NCI-H2081 (cell line): ENCODE measurements around the gene MAD1L1.
"Not testable (repeated sequence)": the region's sequence is repeated elsewhere in the genome, so short reads cannot be mapped to it uniquely, and the experiment has no call there.

Experiments used
- DNase-seq, 2 experiments: peaks; one replicate each; lab custom pipeline; 2025; lab: John Stamatoyannopoulos, UW

The MAD1L1 gene

DNA sequence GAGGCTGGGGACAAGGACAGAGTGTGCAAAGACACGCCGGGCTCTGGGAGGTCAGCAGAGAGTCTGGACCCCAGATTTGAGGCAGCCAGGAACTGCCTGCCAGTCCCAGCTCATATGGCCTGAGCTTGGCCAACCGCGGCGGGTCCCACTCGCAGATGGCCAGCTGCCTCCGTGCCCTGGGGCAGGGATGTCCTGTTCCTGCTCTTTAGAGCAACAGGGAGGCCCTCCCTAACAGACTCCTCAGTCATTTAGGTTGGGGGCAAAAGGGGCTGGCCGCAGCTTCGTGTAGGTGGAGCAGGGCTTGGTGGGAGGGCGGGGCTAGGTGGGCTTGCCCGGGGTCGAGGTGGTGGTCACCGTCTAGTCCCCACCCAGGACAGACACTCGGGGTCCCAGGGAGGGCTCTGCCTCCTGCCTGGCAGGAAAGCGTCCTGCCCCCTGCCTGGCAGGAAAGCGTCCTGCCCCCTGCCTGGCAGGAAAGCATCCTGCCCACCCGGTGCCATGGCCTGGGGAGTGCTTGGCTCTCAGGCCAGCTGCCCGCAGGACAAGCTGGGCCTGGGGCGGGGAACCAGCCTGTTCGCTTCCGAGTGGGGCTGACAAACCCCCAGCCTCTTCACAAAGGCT, 393.7 kb downstream of the MAD1L1 start:
- DNase-seq = not testable (repeated sequence)

GRCh38 chr7:1838544-1838872, 394.2 kb downstream of the MAD1L1 start:
- not testable (repeated sequence) for DNase-seq

- not testable (repeated sequence) for DNase-seq
Measured at GRCh38 chr7:1837696-1838543, 394.8 kb downstream of the MAD1L1 start.

DNA sequence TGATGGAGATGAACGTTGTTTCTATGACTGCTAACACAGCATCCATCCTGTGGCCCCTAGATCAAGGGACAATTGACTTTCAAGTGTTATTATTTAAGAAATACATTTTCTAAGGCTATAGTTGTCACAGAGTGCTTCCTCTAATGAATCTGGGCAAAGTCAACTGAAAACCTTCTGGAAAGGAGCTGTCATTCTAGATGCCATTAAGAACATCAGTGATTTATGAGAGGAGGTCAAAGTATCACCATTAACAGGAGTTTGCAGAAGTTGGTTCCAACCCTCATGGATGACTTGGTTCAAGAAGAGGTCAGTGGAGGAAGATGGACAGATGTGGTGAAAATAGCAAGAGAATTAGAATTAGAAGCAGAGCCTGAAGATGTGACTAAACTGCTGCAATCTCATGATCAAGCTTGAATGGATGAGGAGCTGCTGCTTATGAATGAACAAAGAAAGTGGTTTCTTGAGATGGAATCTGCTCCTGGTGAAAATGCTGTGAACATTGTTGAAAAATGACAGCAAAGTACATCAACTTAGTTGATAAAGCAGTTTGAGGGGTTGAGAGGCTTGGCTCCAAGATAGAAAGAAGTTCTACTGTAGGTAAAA, 400.7 kb downstream of the MAD1L1 start:
- not testable (repeated sequence) for DNase-seq

DNA sequence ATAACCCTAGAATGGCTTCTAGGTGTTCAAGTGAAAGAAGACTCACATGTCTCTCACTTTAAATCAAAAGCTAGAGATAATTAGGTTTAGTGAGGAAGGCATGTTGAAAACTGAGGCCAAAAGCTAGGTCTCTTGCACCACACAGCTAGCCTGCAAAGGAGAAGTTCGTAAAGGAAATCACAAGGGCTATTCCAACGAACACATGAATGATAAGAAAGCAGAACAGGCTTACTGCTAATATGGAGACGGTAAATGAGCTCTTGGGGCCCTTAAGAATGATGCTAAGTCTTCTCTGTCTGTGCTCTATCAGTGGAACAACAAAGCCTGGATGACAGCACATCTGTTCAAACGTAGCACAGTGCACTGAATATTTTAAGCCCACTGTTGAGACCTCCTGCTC, 401.3 kb downstream of the MAD1L1 start:
- not testable (repeated sequence) for DNase-seq

DNA sequence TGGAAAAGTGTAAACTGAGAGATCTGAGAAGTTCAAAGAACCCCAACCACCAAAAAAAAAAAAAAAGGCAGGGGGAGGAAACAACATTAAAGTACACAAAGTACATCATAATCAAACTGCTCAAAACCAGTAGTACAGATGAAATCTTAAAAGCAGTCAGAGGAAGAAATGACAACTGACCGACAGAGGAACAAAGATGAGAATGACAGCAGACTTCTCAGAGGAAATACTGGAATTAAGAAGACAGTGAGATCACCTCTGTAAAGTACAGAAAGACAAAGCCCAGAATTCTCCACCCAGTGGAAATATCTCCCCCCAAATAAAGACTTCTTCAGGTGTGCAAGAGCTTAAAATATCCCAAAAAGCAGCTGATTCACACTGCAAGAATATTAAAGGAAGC, 403.1 kb downstream of the MAD1L1 start:
- not testable (repeated sequence) for DNase-seq

DNA sequence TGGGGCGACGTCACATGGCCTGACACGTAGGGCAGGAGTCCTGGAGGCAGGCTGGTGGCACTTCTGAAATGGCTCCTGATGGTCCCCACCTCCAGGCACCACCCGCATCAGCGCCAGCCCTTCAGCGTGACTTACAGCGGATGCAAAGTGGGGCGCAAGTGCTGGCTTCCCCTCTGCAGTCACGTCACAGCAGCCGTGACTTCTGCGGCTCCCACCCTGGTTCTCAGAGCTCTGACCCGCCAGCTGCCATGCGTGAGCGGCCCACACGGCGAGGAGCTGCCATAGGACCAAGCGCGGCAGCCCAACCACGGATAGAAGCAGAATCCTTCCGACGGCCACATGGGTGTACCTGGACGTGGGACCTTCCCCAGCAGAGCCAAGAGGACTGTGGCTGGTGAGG, 403.6 kb downstream of the MAD1L1 start:
- no peak for DNase-seq

DNA sequence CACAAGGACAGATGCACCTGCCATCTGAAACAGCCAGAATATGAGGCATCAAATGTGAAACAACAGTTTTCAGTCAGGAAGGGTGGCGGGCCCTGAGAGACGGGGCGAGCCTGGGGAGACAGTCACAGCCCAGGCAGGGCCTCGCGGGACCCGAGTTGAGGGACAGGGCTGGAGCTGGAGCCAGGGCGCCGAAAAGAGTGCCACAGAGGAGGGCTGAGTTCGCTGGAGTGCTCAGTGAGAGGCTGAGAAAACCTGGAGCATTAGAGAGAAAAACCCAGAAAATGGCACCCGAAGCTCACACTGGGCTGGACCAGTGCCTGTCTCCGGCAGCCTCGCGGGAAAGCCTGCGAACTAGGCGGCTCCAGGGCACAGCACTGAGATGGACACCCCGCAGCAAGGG, 404.6 kb downstream of the MAD1L1 start:
- DNase-seq = not testable (repeated sequence)

DNA sequence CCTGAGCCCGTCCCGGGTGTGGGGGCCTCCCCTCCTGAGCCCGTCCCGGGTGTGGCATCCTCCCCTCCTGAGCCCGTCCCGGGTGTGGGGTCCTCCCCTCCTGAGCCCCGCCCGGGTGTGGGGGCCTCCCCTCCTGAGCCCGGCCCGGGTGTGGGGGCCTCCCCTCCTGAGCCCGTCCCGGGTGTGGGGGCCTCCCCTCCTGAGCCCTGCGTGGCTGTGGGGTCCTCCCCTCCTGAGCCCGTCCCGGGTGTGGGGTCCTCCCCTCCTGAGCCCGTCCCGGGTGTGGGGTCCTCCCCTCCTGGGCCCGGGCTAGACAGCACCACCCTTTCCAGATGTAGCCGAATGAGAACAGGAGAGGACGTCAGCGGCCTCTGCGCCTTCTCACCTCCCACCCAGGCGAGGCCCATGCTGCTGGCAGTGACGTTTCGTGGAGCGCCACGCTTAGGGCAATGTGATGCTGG, 405.2 kb downstream of the MAD1L1 start:
- not testable (repeated sequence) for DNase-seq

DNA sequence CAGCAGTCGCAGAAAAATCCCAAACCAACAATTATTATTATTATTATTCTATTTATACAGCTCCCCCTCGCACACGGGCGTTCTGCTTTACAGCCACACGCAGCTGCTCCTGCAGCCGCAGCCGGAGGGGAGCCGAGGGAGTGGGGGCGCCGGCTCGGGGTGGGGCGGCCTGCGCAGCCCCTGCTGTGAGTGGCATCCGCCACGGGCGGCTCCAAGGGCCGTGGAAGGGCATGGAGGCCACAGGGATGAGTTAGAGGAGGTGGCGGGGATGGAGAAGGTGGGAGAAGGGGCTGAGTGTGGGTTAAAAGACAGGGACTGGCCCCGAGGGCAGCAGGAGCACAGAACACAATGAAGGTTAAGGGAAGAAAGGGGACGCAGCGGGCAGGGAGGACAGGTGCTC, 405.8 kb downstream of the MAD1L1 start:
- DNase-seq = not testable (repeated sequence)

- DNase-seq = no peak
Measured at GRCh38 chr7:1825897-1826741, 406.6 kb downstream of the MAD1L1 start.

GRCh38 chr7:1825647-1825896, 407.2 kb downstream of the MAD1L1 start:
- not testable (repeated sequence) for DNase-seq

DNA sequence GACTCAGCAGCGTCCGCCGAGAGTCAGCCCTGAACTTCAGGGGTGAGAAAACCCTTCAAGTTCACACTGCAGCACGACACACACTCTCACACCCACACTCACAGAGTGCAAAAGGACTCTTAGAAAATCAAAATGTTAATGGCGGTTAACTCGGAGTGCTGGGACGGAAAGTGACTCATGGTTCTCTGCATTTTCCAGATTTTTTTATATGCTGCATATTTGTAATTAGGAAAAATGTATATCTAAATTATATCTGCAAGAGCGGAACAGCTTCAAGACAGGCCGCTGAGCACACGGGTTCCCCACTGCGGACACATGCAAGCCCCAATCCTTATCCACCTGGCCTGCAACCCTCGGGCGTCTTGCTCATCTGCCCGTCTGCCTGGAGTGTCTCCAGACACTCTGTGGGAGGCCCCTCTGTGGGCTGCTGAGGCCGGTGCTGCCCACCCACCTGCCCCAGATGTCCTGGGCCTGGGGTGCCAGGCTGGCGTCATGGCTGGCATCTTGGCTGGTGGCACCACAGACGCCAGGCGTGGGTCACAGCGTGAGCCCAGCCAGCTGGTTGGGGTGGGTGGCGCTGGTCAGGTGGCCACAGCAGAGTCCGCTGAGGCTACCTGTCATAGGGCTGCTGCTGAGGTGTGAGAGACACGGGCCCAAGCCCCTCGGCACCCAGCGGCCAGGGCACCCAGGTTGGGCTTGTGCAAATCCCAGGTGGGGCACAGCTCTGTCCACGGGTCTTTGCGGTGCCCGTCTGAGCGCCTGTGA, 407.7 kb downstream of the MAD1L1 start:
- DNase-seq = not testable (repeated sequence)

DNA sequence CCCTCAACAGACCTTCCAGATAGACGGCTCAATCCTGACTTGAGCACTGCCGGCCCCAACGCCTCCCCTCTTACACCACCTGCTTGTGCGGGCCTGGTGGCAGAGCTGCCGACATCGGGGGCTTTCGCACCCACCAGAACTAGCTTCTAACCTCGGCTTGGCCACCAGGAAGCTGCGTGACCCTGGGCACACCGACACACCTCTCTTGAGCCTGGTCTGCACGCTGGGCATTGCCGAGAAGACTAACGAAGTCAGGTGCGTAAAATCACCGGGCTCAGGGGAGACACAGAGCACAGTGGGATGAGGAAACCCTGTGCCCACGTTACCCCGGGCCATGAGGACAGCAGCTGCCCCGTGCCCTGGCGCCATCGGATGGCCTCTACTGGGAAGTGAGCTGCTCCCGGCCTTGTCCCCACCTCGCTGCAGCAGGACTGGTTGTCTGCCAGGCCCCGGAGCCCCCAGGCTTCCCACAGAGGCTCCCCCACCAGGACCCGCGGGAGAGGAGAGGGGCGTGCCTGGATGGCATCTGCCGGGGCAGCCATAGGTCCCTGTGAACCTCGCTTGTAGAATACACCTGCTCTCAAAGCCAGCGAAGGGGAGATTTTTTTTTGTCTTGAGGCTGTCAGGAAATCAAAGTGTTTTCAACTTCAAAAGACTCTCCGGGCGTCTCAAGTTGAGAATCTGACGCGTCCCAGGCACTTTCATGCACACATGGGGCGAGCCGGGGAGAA, 408.4 kb downstream of the MAD1L1 start:
- not testable (repeated sequence) for DNase-seq

DNA sequence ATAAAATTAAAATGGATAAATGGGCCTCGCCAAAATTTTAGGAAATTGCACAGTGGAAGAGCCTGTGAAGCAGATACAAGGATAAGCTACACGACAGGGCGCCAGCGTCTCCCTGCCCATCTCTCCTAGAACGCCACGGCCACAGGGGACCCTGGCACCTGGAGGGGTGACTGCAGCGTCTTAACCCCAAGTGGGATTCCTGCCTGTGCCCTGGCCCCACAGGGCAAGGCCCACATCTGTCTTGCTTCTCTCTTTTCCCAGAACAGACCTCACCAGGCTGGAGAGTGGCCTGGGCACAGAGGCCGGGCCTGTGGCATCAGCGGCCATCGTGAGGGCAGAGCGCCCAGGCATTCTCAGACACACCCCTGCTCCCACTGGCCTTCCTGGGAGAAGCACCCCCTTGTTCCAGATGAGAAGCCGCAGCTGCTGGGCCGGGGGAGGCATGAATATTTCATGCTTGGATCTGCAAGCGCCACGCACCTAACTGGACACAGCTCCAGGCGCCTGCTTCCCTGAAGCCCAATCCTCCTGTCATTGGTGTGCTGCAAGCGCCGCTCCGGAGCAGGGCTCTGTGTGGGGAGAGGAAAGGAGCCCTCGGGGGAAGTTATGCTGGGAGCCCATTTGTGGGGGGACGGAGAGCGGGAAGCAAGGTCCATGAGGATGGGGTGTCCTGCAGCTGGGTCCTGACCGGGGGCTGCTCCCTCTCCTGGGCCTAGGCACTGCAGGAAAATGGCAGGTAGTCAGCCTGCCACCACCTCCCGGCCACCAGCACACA, 409.2 kb downstream of the MAD1L1 start:
- DNase-seq = no peak

GRCh38 chr7:1819259-1819841, 413.4 kb downstream of the MAD1L1 start:
- DNase-seq = no peak

DNA sequence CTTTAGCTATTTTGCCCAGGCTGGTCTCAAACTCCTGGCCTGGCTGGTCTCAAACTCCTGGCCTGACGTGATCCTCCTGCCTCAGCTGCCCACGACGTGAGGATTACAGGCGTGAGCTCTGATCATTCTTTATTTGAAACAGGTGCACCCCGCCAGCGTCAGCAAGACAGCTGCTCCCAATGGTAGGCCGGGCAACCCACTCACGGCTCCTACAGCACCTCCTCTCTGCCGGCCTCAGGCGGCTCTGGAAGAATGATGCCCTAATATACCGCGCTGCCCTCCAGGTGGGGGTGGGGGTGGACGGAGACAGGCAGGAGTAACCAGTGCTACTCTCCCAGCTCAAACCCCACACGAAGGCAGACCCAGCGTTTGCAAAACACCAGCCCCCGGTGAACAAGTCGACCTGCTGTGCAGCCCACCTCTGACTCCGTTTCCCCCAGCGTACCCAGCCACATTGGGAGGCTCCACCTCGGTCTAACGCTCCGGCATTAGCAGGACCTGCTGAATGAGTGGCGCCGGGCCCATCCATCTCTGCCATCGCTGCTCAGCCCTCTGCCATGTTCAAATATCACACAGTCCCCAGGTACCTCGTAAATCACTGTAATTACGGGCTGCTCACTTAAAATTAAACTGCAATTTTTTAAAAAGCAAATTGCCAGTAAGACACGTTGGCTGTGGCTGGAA, 414.0 kb downstream of the MAD1L1 start:
- DNase-seq = peak; percentile 67 to 89

DNA sequence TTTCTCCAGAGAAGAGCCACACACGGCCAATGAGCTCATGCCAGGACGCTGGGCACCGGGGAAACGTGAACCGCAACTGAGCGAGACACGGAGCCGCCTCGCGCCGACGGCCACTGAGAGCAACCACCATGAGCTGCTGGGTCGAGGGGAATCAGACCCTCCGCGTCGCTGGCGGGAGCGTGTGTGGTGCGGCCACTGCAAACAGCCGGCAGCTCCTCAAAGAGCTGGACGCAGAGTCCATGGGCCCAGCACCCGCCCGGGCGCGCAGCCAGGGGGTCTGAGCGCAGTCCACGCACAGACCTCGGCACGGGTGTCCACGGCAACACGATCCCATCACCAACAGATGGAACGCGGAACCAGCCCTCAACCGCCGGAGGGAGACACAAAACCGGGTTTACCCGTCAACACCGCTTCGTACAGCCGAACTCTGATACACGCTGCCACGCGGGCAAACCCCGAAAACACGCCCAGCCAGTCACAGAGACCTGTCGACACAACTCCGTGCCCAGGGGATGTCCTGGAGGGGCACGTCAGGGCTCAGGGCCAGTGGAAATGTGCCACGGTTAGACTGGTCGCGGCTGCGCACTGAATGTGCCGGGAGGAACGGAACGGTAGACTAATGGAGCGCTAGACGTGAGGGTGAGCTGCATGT, 415.6 kb downstream of the MAD1L1 start:
- DNase-seq = no peak

DNA sequence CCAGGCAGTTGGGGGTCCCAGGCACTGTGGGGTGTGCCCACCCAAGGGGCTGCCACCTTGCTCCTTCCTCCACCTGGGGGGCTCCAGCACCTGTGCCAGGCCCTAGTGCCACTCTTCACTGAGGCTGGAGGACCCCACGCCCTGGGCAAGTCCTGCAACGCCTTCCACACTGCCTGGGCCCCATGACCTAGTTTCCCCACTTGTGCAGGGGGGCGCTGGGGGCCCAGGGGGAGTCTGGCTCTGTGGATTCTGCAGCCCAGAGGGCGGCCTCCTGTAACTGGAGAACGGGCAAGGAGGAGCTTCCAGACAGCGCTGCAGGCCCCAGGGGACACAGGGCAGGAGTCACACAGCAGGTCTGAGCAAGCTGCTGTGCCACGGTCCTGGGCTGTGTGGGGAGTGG, 416.3 kb downstream of the MAD1L1 start:
- DNase-seq = not testable (repeated sequence)
